ENCODE measurements around the gene MC1R. TPM values are rescaled to one million over a fixed set of nuclear protein-coding genes. Genes with fewer than 3 reads are reported as not detected.
"Not testable (repeated sequence)": the region's sequence is repeated elsewhere in the genome, so short reads cannot be mapped to it uniquely, and the experiment has no call there.

The MC1R gene
- total RNA-seq, 1 experiment from 2014 or later: 13.1 TPM

- H3K36me3 Mint-ChIP-seq (ENCODE audit: insufficient read depth, unreplicated experiment): peaks cover 59% of the 10 kb centered on the region
- BruUV-seq (replicated peaks): no TSS peak
- CTCF ChIA-PET: interaction anchor here (1.0 kb wide), 1 partner anchor 52 kb away, joined by 3 read pairs; no protein-coding TSS in a partner anchor
- intact Hi-C loops (cut with micrococcal nuclease): no loop called here
- H3K4me3 Mint-ChIP-seq (ENCODE audit: unreplicated experiment): no peak overlapping the region
- H3K9me3 Mint-ChIP-seq (ENCODE audit: unreplicated experiment): no peaks in the 10 kb centered on the region
- no peak for DNase-seq (ENCODE audit: unreplicated experiment)
- H3K4me1 Mint-ChIP-seq (ENCODE audit: insufficient read depth, unreplicated experiment): peaks cover under 1% of the 10 kb centered on the region
- no peak for TF ChIP-seq CTCF (IDR thresholded peaks at IDR 0.05; ENCODE audit: unreplicated experiment)
- H3K27me3 Mint-ChIP-seq (ENCODE audit: insufficient read depth, unreplicated experiment): no peaks in the 10 kb centered on the region
- H3K27ac Mint-ChIP-seq (ENCODE audit: low read depth, unreplicated experiment): no peak overlapping the region
- POLR2A ChIA-PET: no interaction called here
Measured at GRCh38 chr16:89912627-89913026, 6.0 kb upstream of the MC1R start.

- ChIA-PET POLR2A (interaction anchor here (0.5 to 0.6 kb wide), 2 partner anchors 20 to 36 kb away, joined by 3 to 4 read pairs; no protein-coding TSS in a partner anchor), CTCF (no interaction called here)
- no peak for DNase-seq (ENCODE audit: unreplicated experiment)
- Mint-ChIP-seq H3K27ac (ENCODE audit: low read depth, unreplicated experiment) (no peak overlapping the region), H3K36me3 (ENCODE audit: insufficient read depth, unreplicated experiment) (peaks cover 48% of the 10 kb centered on the region), H3K9me3 (ENCODE audit: unreplicated experiment) (no peaks in the 10 kb centered on the region), H3K4me1 (ENCODE audit: insufficient read depth, unreplicated experiment) (peaks cover 9% of the 10 kb centered on the region), H3K4me3 (ENCODE audit: unreplicated experiment) (no peak overlapping the region), H3K27me3 (ENCODE audit: insufficient read depth, unreplicated experiment) (no peaks in the 10 kb centered on the region)
- intact Hi-C loops (cut with micrococcal nuclease): no loop called here
- no TSS peak for BruUV-seq (replicated peaks)
- no peak for TF ChIP-seq CTCF (IDR thresholded peaks at IDR 0.05; ENCODE audit: unreplicated experiment)
Measured at GRCh38 chr16:89913408-89914387, 5.0 kb upstream of the MC1R start.

GRCh38 chr16:89914642-89915285 lies 3.9 kb upstream of the MC1R start:
- H3K4me3 Mint-ChIP-seq (ENCODE audit: unreplicated experiment); DNase-seq (ENCODE audit: unreplicated experiment); intact Hi-C loops (cut with micrococcal nuclease); H3K9me3 Mint-ChIP-seq (ENCODE audit: unreplicated experiment); BruUV-seq (replicated peaks); H3K27ac Mint-ChIP-seq (ENCODE audit: low read depth, unreplicated experiment); H3K27me3 Mint-ChIP-seq (ENCODE audit: insufficient read depth, unreplicated experiment); CTCF ChIA-PET: not testable (repeated sequence)
- POLR2A ChIA-PET: interaction anchor here (1.0 kb wide), 1 partner anchor 42 kb away, joined by 3 read pairs; the partner anchor contains the start of gene TCF25
- Mint-ChIP-seq H3K4me1 (ENCODE audit: insufficient read depth, unreplicated experiment) (peaks cover 13% of the 10 kb centered on the region), H3K36me3 (ENCODE audit: insufficient read depth, unreplicated experiment) (peaks cover 40% of the 10 kb centered on the region)

- no peak overlapping the region for H3K4me3 Mint-ChIP-seq (ENCODE audit: unreplicated experiment)
- intact Hi-C loops (cut with micrococcal nuclease): no loop called here
- no peak for TF ChIP-seq CTCF (IDR thresholded peaks at IDR 0.05; ENCODE audit: unreplicated experiment)
- no peak overlapping the region for H3K27ac Mint-ChIP-seq (ENCODE audit: low read depth, unreplicated experiment)
- no peak for DNase-seq (ENCODE audit: unreplicated experiment)
- peaks cover 17% of the 10 kb centered on the region for H3K4me1 Mint-ChIP-seq (ENCODE audit: insufficient read depth, unreplicated experiment)
- CTCF ChIA-PET: no interaction called here
- no TSS peak for BruUV-seq (replicated peaks)
- H3K36me3 Mint-ChIP-seq (ENCODE audit: insufficient read depth, unreplicated experiment): peaks cover 37% of the 10 kb centered on the region
- H3K27me3 Mint-ChIP-seq (ENCODE audit: insufficient read depth, unreplicated experiment): no peaks in the 10 kb centered on the region
- no peaks in the 10 kb centered on the region for H3K9me3 Mint-ChIP-seq (ENCODE audit: unreplicated experiment)
- POLR2A ChIA-PET: interaction anchor here (1.0 kb wide), 1 partner anchor 43 kb away, joined by 3 read pairs; the partner anchor contains the start of gene TCF25
Measured at GRCh38 chr16:89915303-89916232, 3.1 kb upstream of the MC1R start.

Measured in MCF 10A (cell line).